ENCODE measurements around the gene LOC128125822.
"Not testable (repeated sequence)": the region's sequence is repeated elsewhere in the genome, so short reads cannot be mapped to it uniquely, and the experiment has no call there.

The LOC128125822 gene

DNA sequence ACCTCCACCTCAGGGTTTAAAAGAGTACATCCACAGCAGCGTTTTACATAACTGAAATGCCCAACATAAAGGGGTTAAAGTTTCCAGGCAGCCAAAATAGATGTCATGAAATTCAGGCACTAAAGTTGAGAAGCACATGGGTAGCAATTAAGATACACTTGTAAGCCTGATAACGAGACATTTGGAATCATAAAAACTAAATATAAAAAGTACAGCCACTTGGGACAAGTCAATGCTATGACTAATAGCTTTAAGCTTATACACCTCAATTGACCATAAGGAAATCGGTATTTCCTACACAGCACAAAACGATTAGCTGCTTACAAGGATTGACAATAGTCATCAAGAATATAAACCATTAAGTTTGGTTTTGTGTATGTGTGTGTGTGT, 11.8 kb downstream of the LOC128125822 start:
- Histone ChIP-seq H3K4me2 (ENCODE audit: low read depth, low read length, poor library complexity, severe bottlenecking) (no peak overlapping the region), H2AFZ (ENCODE audit: low read depth, low read length, severe bottlenecking) (no peak overlapping the region), H3K79me2 (ENCODE audit: insufficient read depth, low read length) (no peaks in the 10 kb centered on the region), H3K27me3 (ENCODE audit: low read length) (no peaks in the 10 kb centered on the region), H3K36me3 (ENCODE audit: low read length) (peaks cover 34% of the 10 kb centered on the region), H4K20me1 (ENCODE audit: low read depth, low read length) (peaks cover 14% of the 10 kb centered on the region), H3K9me2 (replicated peaks; ENCODE audit: insufficient read depth, low read length) (no peaks in the 10 kb centered on the region), H3F3A (ENCODE audit: insufficient read depth) (peaks cover 26% of the 10 kb centered on the region; the same call in 1 of the 2 replicates), H3K9ac (ENCODE audit: low read length) (no peak overlapping the region), H3K27ac (ENCODE audit: low read depth, low read length) (no peak overlapping the region), H3K9me3 (ENCODE audit: insufficient read depth, low read length) (no peaks in the 10 kb centered on the region), H3K4me3 (ENCODE audit: insufficient read depth, low read length, poor library complexity, severe bottlenecking) (no peak overlapping the region)
- TF ChIP-seq, protein P1, sequence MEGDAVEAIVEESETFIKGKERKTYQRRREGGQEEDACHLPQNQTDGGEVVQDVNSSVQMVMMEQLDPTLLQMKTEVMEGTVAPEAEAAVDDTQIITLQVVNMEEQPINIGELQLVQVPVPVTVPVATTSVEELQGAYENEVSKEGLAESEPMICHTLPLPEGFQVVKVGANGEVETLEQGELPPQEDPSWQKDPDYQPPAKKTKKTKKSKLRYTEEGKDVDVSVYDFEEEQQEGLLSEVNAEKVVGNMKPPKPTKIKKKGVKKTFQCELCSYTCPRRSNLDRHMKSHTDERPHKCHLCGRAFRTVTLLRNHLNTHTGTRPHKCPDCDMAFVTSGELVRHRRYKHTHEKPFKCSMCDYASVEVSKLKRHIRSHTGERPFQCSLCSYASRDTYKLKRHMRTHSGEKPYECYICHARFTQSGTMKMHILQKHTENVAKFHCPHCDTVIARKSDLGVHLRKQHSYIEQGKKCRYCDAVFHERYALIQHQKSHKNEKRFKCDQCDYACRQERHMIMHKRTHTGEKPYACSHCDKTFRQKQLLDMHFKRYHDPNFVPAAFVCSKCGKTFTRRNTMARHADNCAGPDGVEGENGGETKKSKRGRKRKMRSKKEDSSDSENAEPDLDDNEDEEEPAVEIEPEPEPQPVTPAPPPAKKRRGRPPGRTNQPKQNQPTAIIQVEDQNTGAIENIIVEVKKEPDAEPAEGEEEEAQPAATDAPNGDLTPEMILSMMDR (IDR thresholded peaks at IDR 0.05; ENCODE audit: insufficient read depth, low read length, poor library complexity, severe bottlenecking), result no peak
- no peak for TF ChIP-seq EZH2phosphoT487 (conservative IDR thresholded peaks at IDR 0.05; ENCODE audit: low read length)

DNA sequence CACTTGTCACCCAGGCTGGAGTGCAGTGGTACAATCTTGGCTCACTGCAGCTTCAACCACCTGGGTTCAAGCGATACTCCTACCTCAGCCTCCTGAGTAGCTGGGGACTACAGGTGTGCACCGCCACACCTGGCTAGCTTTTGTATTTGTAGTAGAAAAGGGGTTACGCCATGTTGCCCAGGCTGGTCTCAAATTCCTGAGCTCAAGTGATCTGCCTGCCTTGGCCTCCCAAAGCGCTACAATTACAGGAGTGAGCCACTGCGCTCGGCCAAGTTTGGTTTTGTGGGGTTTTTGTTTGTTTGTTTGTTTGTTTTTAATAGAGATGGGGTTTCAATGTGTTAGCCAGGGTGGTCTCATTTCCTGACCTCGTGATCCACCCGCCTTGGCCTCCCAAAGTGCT, 12.3 kb downstream of the LOC128125822 start:
- Histone ChIP-seq H4K20me1 (ENCODE audit: low read depth, low read length) (peaks cover 10% of the 10 kb centered on the region), H3K36me3 (ENCODE audit: low read length) (peaks cover 30% of the 10 kb centered on the region), H3K4me3 (ENCODE audit: insufficient read depth, low read length, poor library complexity, severe bottlenecking) (no peak overlapping the region), H3K4me2 (ENCODE audit: low read depth, low read length, poor library complexity, severe bottlenecking) (no peak overlapping the region), H2AFZ (ENCODE audit: low read depth, low read length, severe bottlenecking) (no peak overlapping the region), H3K27me3 (ENCODE audit: low read length) (no peaks in the 10 kb centered on the region), H3K9me3 (ENCODE audit: insufficient read depth, low read length) (no peaks in the 10 kb centered on the region), H3K9ac (ENCODE audit: low read length) (no peak overlapping the region), H3K9me2 (replicated peaks; ENCODE audit: insufficient read depth, low read length) (no peaks in the 10 kb centered on the region), H3K27ac (ENCODE audit: low read depth, low read length) (no peak overlapping the region), H3K79me2 (ENCODE audit: insufficient read depth, low read length) (no peaks in the 10 kb centered on the region), H3F3A (ENCODE audit: insufficient read depth) (peaks cover 23% of the 10 kb centered on the region; the same call in 1 of the 2 replicates)
- TF ChIP-seq, protein P1 (IDR thresholded peaks at IDR 0.05; ENCODE audit: insufficient read depth, low read length, poor library complexity, severe bottlenecking), result no peak
- no peak for TF ChIP-seq EZH2phosphoT487 (conservative IDR thresholded peaks at IDR 0.05; ENCODE audit: low read length)

DNA sequence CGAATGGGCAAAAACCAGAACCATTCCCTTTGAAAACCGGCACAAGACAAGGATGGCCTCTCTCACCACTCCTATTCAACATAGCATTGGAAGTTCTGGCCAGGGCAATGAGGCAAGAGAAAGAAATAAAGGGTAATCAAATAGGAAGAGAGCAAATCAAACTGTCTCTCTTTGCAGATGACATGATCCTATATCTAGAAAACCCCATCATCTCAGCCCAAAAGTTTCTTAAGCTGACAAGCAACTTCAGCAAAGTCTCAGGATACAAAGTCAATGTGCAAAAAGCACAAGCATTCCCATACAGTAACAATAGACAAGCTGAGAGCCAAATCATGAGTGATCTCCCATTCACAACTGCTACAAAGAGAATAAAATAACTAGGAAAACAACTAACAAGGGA, 13.4 kb downstream of the LOC128125822 start:
- H3K79me2 ChIP-seq (ENCODE audit: insufficient read depth, low read length), result not testable (repeated sequence)

DNA sequence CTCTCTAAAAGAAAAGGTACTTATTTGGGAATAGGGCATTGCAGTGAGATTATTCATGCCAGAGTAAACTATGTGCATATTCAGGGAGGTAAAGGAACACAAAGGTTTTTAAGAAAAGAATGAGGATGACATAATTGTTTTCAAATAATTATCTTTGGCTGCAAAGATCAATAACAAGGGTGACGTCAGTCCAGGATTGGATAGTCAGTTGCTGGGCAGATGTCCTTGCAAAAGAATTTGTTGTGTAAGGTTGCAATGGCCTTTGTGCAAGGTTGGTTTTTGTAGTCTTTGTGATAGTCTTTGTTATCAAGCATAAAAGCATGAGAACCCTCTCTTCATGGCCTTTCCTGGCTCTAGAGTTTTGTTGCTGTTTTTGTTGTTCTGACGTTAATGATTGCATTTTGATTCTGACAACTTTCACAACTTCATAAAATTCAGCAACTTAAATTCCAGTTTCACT, 17.7 kb downstream of the LOC128125822 start:
- no peak overlapping the region for H3K27ac ChIP-seq (ENCODE audit: low read depth, low read length)
- H3K36me3 ChIP-seq (ENCODE audit: low read length), result no peaks in the 10 kb centered on the region
- no peak overlapping the region for H3K4me2 ChIP-seq (ENCODE audit: low read depth, low read length, poor library complexity, severe bottlenecking)
- no peak for TF ChIP-seq EZH2phosphoT487 (conservative IDR thresholded peaks at IDR 0.05; ENCODE audit: low read length)
- TF ChIP-seq, protein P1 (IDR thresholded peaks at IDR 0.05; ENCODE audit: insufficient read depth, low read length, poor library complexity, severe bottlenecking), result no peak
- H2AFZ ChIP-seq (ENCODE audit: low read depth, low read length, severe bottlenecking), result no peak overlapping the region
- H4K20me1 ChIP-seq (ENCODE audit: low read depth, low read length), result no peaks in the 10 kb centered on the region
- no peaks in the 10 kb centered on the region for H3K9me3 ChIP-seq (ENCODE audit: insufficient read depth, low read length)
- H3K9me2 ChIP-seq (replicated peaks; ENCODE audit: insufficient read depth, low read length), result no peaks in the 10 kb centered on the region
- no peaks in the 10 kb centered on the region for H3K79me2 ChIP-seq (ENCODE audit: insufficient read depth, low read length)
- H3F3A ChIP-seq (ENCODE audit: insufficient read depth), result no peaks in the 10 kb centered on the region
- no peak overlapping the region for H3K4me3 ChIP-seq (ENCODE audit: insufficient read depth, low read length, poor library complexity, severe bottlenecking)
- no peak overlapping the region for H3K9ac ChIP-seq (ENCODE audit: low read length)
- H3K27me3 ChIP-seq (ENCODE audit: low read length), result no peaks in the 10 kb centered on the region

More for the DNA sequence above, 13.4 kb downstream of the LOC128125822 start:
- not testable (repeated sequence) for H3K9ac ChIP-seq (ENCODE audit: low read length); H3K4me2 ChIP-seq (ENCODE audit: low read depth, low read length, poor library complexity, severe bottlenecking); H3K27me3 ChIP-seq (ENCODE audit: low read length); H4K20me1 ChIP-seq (ENCODE audit: low read depth, low read length); H2AFZ ChIP-seq (ENCODE audit: low read depth, low read length, severe bottlenecking); H3K9me3 ChIP-seq (ENCODE audit: insufficient read depth, low read length); H3K4me3 ChIP-seq (ENCODE audit: insufficient read depth, low read length, poor library complexity, severe bottlenecking); H3K27ac ChIP-seq (ENCODE audit: low read depth, low read length); H3K9me2 ChIP-seq (replicated peaks; ENCODE audit: insufficient read depth, low read length)
- Histone ChIP-seq H3F3A (ENCODE audit: insufficient read depth) (peaks cover 23% of the 10 kb centered on the region; the same call in 1 of the 2 replicates), H3K36me3 (ENCODE audit: low read length) (peaks cover 19% of the 10 kb centered on the region)

Data from SU-DHL-6 (cell line).